Keratinocyte (primary cell): ENCODE data around the gene DUSP5.

Source experiments
- EZH2 ChIP-seq: IDR thresholded peaks from one replicate; pipeline ENCODE4 v1.6.1; 2012; ENCODE audit warnings: inconsistent platforms, mild to moderate bottlenecking, low read length, moderate library complexity
- TF ChIP-seq, protein P1 (sequence below), 3 experiments: IDR thresholded peaks in 1 of 3; conservative IDR thresholded peaks in 1 of 3; optimal IDR thresholded peaks in 1 of 3; 2 replicates in 2 of 3; 3 replicates in 1 of 3; pipeline versions ENCODE3 to v1.5.1; 2011; ENCODE audit warnings: low read length in 3 of 3, mild to moderate bottlenecking in 3 of 3, moderate library complexity in 2 of 3, control low read depth in 1 of 3, inconsistent platforms in 1 of 3; ENCODE audit not compliant: insufficient read depth in 2 of 3; ENCODE audit errors: extremely low read depth in 1 of 3

- TF ChIP-seq, protein P1, sequence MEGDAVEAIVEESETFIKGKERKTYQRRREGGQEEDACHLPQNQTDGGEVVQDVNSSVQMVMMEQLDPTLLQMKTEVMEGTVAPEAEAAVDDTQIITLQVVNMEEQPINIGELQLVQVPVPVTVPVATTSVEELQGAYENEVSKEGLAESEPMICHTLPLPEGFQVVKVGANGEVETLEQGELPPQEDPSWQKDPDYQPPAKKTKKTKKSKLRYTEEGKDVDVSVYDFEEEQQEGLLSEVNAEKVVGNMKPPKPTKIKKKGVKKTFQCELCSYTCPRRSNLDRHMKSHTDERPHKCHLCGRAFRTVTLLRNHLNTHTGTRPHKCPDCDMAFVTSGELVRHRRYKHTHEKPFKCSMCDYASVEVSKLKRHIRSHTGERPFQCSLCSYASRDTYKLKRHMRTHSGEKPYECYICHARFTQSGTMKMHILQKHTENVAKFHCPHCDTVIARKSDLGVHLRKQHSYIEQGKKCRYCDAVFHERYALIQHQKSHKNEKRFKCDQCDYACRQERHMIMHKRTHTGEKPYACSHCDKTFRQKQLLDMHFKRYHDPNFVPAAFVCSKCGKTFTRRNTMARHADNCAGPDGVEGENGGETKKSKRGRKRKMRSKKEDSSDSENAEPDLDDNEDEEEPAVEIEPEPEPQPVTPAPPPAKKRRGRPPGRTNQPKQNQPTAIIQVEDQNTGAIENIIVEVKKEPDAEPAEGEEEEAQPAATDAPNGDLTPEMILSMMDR (optimal IDR thresholded peaks at IDR 0.05 in 1 of 3, IDR thresholded peaks at IDR 0.05 in 1 of 3, conservative IDR thresholded peaks at IDR 0.05 in 1 of 3; ENCODE audit: extremely low read depth in 1 of 3, insufficient read depth in 2 of 3, low read length in 3 of 3), result no peak
- no peak for TF ChIP-seq EZH2
Observed at GRCh38 chr10:110528224-110528996, 30.7 kb downstream of the DUSP5 start.
